ENCODE measurements around the gene S1PR5. TPM values are rescaled to one million over a fixed set of nuclear protein-coding genes. Genes with fewer than 3 reads are reported as not detected.
A peak's percentile ranks its signal among the peaks of the same experiment; 100 is the strongest.

The S1PR5 gene
- total RNA-seq, 1 experiment from 2014 or later: 0.57 TPM

DNA sequence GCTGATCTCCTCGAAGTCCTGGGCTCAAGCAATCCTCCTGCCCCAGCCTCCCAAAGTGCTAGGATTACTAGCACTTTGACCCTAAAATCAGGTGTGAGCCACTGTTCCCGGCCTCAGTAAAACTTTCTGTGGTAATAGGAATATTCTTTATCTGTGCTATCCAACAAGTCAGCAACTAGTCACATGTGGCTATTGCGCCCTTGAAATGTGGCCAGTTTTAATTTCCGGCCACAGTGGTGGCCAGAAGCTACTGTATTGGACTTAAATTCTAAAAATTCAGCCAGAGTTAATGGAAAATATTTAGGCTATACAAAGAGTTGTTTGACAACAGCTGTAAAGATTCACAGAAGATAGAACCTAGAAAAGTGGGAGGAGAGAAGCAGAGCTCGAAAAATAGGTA, 44.1 kb downstream of the S1PR5 start:
- POLR2A ChIA-PET: no interaction called here
- Mint-ChIP-seq H3K36me3 (ENCODE audit: insufficient read depth, unreplicated experiment) (no peaks in the 10 kb centered on the region), H3K9me3 (ENCODE audit: unreplicated experiment) (no peaks in the 10 kb centered on the region), H3K4me3 (ENCODE audit: unreplicated experiment) (no peak overlapping the region), H3K4me1 (ENCODE audit: low read depth, unreplicated experiment) (no peaks in the 10 kb centered on the region), H3K27ac (ENCODE audit: unreplicated experiment) (no peak overlapping the region), H3K27me3 (ENCODE audit: insufficient read depth, unreplicated experiment) (no peaks in the 10 kb centered on the region)
- Histone ChIP-seq H3K36me3 (ENCODE audit: control insufficient read depth, insufficient read depth, low read length) (no peaks in the 10 kb centered on the region), H3K27me3 (replicated peaks; ENCODE audit: control insufficient read depth, insufficient read depth, low read length) (no peaks in the 10 kb centered on the region), H3K4me3 (ENCODE audit: low read depth, low read length) (no peak overlapping the region), H3K9me3 (no peaks in the 10 kb centered on the region), H3K4me1 (no peaks in the 10 kb centered on the region)
- TF ChIP-seq, protein P1, sequence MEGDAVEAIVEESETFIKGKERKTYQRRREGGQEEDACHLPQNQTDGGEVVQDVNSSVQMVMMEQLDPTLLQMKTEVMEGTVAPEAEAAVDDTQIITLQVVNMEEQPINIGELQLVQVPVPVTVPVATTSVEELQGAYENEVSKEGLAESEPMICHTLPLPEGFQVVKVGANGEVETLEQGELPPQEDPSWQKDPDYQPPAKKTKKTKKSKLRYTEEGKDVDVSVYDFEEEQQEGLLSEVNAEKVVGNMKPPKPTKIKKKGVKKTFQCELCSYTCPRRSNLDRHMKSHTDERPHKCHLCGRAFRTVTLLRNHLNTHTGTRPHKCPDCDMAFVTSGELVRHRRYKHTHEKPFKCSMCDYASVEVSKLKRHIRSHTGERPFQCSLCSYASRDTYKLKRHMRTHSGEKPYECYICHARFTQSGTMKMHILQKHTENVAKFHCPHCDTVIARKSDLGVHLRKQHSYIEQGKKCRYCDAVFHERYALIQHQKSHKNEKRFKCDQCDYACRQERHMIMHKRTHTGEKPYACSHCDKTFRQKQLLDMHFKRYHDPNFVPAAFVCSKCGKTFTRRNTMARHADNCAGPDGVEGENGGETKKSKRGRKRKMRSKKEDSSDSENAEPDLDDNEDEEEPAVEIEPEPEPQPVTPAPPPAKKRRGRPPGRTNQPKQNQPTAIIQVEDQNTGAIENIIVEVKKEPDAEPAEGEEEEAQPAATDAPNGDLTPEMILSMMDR (IDR thresholded peaks at IDR 0.05; ENCODE audit: insufficient read depth in 1 of 2, low read depth in 1 of 2, low read length in 1 of 2, severe bottlenecking in 1 of 2, unreplicated experiment in 1 of 2): no peak
- DNase-seq: no peak
- CTCF ChIA-PET: no interaction called here
- intact Hi-C loops (cut with micrococcal nuclease; ENCODE audit: unreplicated experiment): no loop called here
- BruUV-seq (replicated peaks): no TSS peak

DNA sequence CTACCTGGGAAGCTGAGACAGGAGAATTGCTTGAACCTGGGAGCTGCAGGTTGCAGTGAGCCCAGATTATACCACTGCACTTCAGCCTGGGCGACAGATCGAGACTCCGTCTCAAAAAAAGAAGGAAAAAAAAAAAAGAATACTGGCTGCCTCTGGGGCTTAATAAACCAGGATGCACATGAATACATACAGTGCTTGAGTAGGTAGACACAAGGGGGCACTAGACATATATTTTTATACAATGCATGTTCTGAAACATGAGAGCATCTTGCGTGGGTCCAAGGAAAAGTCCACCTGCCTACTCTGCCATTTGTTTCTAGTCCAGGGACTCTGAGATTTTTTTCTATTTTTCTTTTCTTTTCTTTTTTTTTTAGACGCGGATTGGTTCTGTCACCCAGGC, 45.3 kb downstream of the S1PR5 start:
- H3K36me3 Mint-ChIP-seq (ENCODE audit: insufficient read depth, unreplicated experiment): no peaks in the 10 kb centered on the region
- no peaks in the 10 kb centered on the region for H3K4me1 ChIP-seq
- ChIA-PET POLR2A (no interaction called here), CTCF (interaction anchor here (0.7 kb wide), 1 partner anchor 30 kb away, joined by 4 read pairs; no protein-coding TSS in a partner anchor)
- no peak overlapping the region for H3K4me3 Mint-ChIP-seq (ENCODE audit: unreplicated experiment)
- DNase-seq: peak in 1 of 2 experiments; percentile 34
- no peaks in the 10 kb centered on the region for H3K4me1 Mint-ChIP-seq (ENCODE audit: low read depth, unreplicated experiment)
- BruUV-seq (replicated peaks): no TSS peak
- H3K27ac Mint-ChIP-seq (ENCODE audit: unreplicated experiment): no peak overlapping the region
- H3K27me3 Mint-ChIP-seq (ENCODE audit: insufficient read depth, unreplicated experiment): no peaks in the 10 kb centered on the region
- H3K36me3 ChIP-seq (ENCODE audit: control insufficient read depth, insufficient read depth, low read length): no peaks in the 10 kb centered on the region
- H3K9me3 Mint-ChIP-seq (ENCODE audit: unreplicated experiment): no peaks in the 10 kb centered on the region
- TF ChIP-seq, protein P1 (IDR thresholded peaks at IDR 0.05; ENCODE audit: insufficient read depth in 1 of 2, low read depth in 1 of 2, low read length in 1 of 2, severe bottlenecking in 1 of 2, unreplicated experiment in 1 of 2): peak; percentile 12 to 36
- H3K4me3 ChIP-seq (ENCODE audit: low read depth, low read length): no peak overlapping the region
- intact Hi-C loops (cut with micrococcal nuclease; ENCODE audit: unreplicated experiment): no loop called here
- H3K9me3 ChIP-seq: no peaks in the 10 kb centered on the region
- H3K27me3 ChIP-seq (replicated peaks; ENCODE audit: control insufficient read depth, insufficient read depth, low read length): no peaks in the 10 kb centered on the region

DNA sequence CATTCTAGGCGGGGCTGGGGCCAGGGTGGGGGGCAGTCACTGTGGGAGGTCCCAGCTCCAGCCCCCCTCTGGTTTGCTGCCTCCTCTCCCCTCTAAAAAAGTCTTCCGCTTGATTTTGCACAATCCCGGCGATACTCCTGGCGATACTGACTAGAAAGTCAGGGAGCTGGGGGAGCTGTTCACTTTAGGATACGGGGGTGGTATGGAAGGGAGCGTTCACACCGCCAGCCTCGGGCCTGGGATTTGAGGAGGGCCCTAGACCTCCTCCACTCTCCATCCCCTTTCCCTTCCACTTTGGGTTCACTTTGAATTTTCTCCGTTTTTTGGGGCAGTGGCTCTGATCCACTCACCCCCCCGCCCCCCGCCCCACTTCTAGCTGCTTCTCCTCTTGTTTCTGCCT, 49.1 kb downstream of the S1PR5 start:
- intact Hi-C loops (cut with micrococcal nuclease; ENCODE audit: unreplicated experiment): no loop called here
- no peak for DNase-seq
- no peak overlapping the region for H3K27ac Mint-ChIP-seq (ENCODE audit: unreplicated experiment)
- Histone ChIP-seq H3K4me1 (no peaks in the 10 kb centered on the region), H3K36me3 (ENCODE audit: control insufficient read depth, insufficient read depth, low read length) (no peaks in the 10 kb centered on the region), H3K9me3 (no peaks in the 10 kb centered on the region), H3K4me3 (ENCODE audit: low read depth, low read length) (no peak overlapping the region), H3K27me3 (replicated peaks; ENCODE audit: control insufficient read depth, insufficient read depth, low read length) (no peaks in the 10 kb centered on the region)
- H3K27me3 Mint-ChIP-seq (ENCODE audit: insufficient read depth, unreplicated experiment): no peaks in the 10 kb centered on the region
- TF ChIP-seq, protein P1 (IDR thresholded peaks at IDR 0.05; ENCODE audit: insufficient read depth in 1 of 2, low read depth in 1 of 2, low read length in 1 of 2, severe bottlenecking in 1 of 2, unreplicated experiment in 1 of 2): no peak
- H3K36me3 Mint-ChIP-seq (ENCODE audit: insufficient read depth, unreplicated experiment): no peaks in the 10 kb centered on the region
- no peaks in the 10 kb centered on the region for H3K4me1 Mint-ChIP-seq (ENCODE audit: low read depth, unreplicated experiment)
- CTCF ChIA-PET: interaction anchor here (0.6 to 1.2 kb wide), 3 partner anchors 11 to 21 kb away, joined by 3 to 7 read pairs (median 3); no protein-coding TSS in a partner anchor
- POLR2A ChIA-PET: no interaction called here
- no peaks in the 10 kb centered on the region for H3K9me3 Mint-ChIP-seq (ENCODE audit: unreplicated experiment)
- H3K4me3 Mint-ChIP-seq (ENCODE audit: unreplicated experiment): no peak overlapping the region
- no TSS peak for BruUV-seq (replicated peaks)

Measured in Caco-2 (cell line).